Ectodermal cell (in vitro differentiated cells): ENCODE measurements around the gene LRP2BP.
"Not testable (repeated sequence)": the region's sequence is repeated elsewhere in the genome, so short reads cannot be mapped to it uniquely, and the experiment has no call there.

ENCODE experiments used
- H3K27ac ChIP-seq: 2 replicates; pipeline ENCODE4 v1.7.0; 2013; ENCODE audit warnings: mild to moderate bottlenecking, low read depth, low read length; ENCODE audit not compliant: insufficient read depth, poor library complexity, severe bottlenecking
- H3K27me3 ChIP-seq: 2 replicates; pipeline ENCODE4 v1.7.0; 2013; ENCODE audit warnings: mild to moderate bottlenecking, low read length; ENCODE audit not compliant: insufficient read depth, control insufficient read depth, poor library complexity, severe bottlenecking
- H3K36me3 ChIP-seq: one replicate; pipeline ENCODE4 v1.7.0; 2013; ENCODE audit warnings: low read length; ENCODE audit not compliant: control insufficient read depth, insufficient read depth
- H3K4me1 ChIP-seq: one replicate; pipeline ENCODE4 v1.7.0; 2013; ENCODE audit warnings: low read length; ENCODE audit not compliant: control insufficient read depth, insufficient read depth
- H3K4me3 ChIP-seq: 2 replicates; pipeline ENCODE4 v1.7.0; 2013; ENCODE audit warnings: low read depth, low read length, control low read depth; ENCODE audit not compliant: insufficient read depth
- H3K9me3 ChIP-seq: 2 replicates; pipeline ENCODE4 v1.7.0; 2013; ENCODE audit warnings: mild to moderate bottlenecking, low read length, moderate library complexity; ENCODE audit not compliant: control insufficient read depth
- WGBS, 2 experiments: methylation state at CpG; one replicate each; pipeline ENCODE4 v1.1.7; 2013; ENCODE audit warnings: missing lambda C conversion rate in 2 of 2; 5-methylcytosine and 5-hydroxymethylcytosine counted together

Gene LRP2BP

GRCh38 chr4:185329879-185330510 lies 65.7 kb downstream of the LRP2BP start:
- H3K9me3 ChIP-seq, H3K27me3 ChIP-seq, H3K4me3 ChIP-seq, H3K36me3 ChIP-seq, H3K27ac ChIP-seq, H3K4me1 ChIP-seq: not testable (repeated sequence)
- 94% methylated on average over 2 of the region's 2 CpGs for WGBS, 2 experiments

- Histone ChIP-seq H3K27me3 (no peaks in the 10 kb centered on the region), H3K4me1 (no peaks in the 10 kb centered on the region), H3K4me3 (no peak overlapping the region), H3K9me3 (no peaks in the 10 kb centered on the region), H3K36me3 (peaks cover 5% of the 10 kb centered on the region), H3K27ac (no peak overlapping the region)
- 97% methylated on average over 7 of the region's 7 CpGs for WGBS, 2 experiments
Observed at GRCh38 chr4:185328586-185328985, 67.1 kb downstream of the LRP2BP start.

GRCh38 chr4:185325721-185326120 lies 70.0 kb downstream of the LRP2BP start:
- not testable (repeated sequence) for H3K27ac ChIP-seq, H3K27me3 ChIP-seq, H3K4me1 ChIP-seq, H3K36me3 ChIP-seq, H3K9me3 ChIP-seq, H3K4me3 ChIP-seq
- WGBS, 2 experiments, result 57 to 89% methylated on average over 1 of the region's 1 CpG

GRCh38 chr4:185324361-185324760 lies 71.4 kb downstream of the LRP2BP start:
- WGBS, 2 experiments, result 93 to 94% methylated on average over 6 of the region's 6 CpGs
- H3K27me3 ChIP-seq, H3K27ac ChIP-seq, H3K4me3 ChIP-seq, H3K36me3 ChIP-seq, H3K9me3 ChIP-seq, H3K4me1 ChIP-seq: not testable (repeated sequence)

- peaks cover 6% of the 10 kb centered on the region for H3K36me3 ChIP-seq
Observed at GRCh38 chr4:185323606-185324005, 72.1 kb downstream of the LRP2BP start.

GRCh38 chr4:185322803-185323202 lies 72.9 kb downstream of the LRP2BP start:
- Histone ChIP-seq H3K27me3 (peaks cover 9% of the 10 kb centered on the region), H3K9me3 (no peaks in the 10 kb centered on the region), H3K4me3 (no peak overlapping the region), H3K27ac (no peak overlapping the region), H3K36me3 (peaks cover 6% of the 10 kb centered on the region), H3K4me1 (no peaks in the 10 kb centered on the region)
- 95 to 98% methylated on average over 1 to 2 of the region's 2 CpGs for WGBS, 2 experiments

More at GRCh38 chr4:185323606-185324005, 72.1 kb downstream of the LRP2BP start:
- Histone ChIP-seq H3K4me3 (no peak overlapping the region), H3K9me3 (no peaks in the 10 kb centered on the region), H3K27me3 (peaks cover 6% of the 10 kb centered on the region), H3K27ac (no peak overlapping the region), H3K4me1 (no peaks in the 10 kb centered on the region)
- 100% methylated on average over 1 of the region's 1 CpG; no CpG with 5 or more reads in 1 of the 2 experiments for WGBS, 2 experiments

- peaks cover 2% of the 10 kb centered on the region for H3K36me3 ChIP-seq
- H3K9me3 ChIP-seq, result no peaks in the 10 kb centered on the region
- H3K27ac ChIP-seq, result no peak overlapping the region
- H3K4me1 ChIP-seq, result no peaks in the 10 kb centered on the region
- 0 to 14% methylated on average over 1 of the region's 2 CpGs for WGBS, 2 experiments
- H3K4me3 ChIP-seq, result no peak overlapping the region
- H3K27me3 ChIP-seq, result peaks cover 9% of the 10 kb centered on the region
Observed at GRCh38 chr4:185318679-185319078, 77.0 kb downstream of the LRP2BP start.

- WGBS, 2 experiments, result no CpG with 5 or more reads among the region's 1 CpG
- H3K9me3 ChIP-seq, result no peaks in the 10 kb centered on the region
- H3K27me3 ChIP-seq, result peaks cover 9% of the 10 kb centered on the region
- H3K27ac ChIP-seq, result no peak overlapping the region
- no peaks in the 10 kb centered on the region for H3K4me1 ChIP-seq
- no peak overlapping the region for H3K4me3 ChIP-seq
- no peaks in the 10 kb centered on the region for H3K36me3 ChIP-seq
Observed at GRCh38 chr4:185317880-185318279, 77.8 kb downstream of the LRP2BP start.

GRCh38 chr4:185317462-185317861 lies 78.3 kb downstream of the LRP2BP start:
- WGBS, 2 experiments, result 93 to 94% methylated on average over 3 of the region's 3 CpGs
- not testable (repeated sequence) for H3K27me3 ChIP-seq, H3K4me1 ChIP-seq, H3K4me3 ChIP-seq, H3K27ac ChIP-seq, H3K36me3 ChIP-seq, H3K9me3 ChIP-seq
